ENCODE measurements around the gene ABCC9.

DNA sequence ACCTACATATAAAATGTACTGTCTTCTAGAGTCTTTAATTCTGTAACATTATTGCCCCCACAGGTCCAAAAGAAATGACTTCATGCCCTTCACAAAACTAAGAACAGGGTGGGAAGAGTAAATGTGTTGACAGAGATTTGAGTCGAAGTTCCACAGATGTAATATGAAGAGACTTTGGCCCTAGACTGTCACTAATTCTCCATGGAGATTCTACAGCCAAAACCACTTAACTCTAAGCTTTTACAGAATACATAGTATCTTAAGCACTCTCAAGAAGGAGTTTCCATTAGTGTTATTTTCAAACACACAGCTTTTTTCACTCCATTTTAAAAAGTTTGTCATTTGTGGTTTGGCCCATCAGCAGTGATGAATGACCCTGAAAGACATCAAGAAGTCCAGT lies 56.3 kb downstream of the ABCC9 start:
- TF ChIP-seq, protein P1, sequence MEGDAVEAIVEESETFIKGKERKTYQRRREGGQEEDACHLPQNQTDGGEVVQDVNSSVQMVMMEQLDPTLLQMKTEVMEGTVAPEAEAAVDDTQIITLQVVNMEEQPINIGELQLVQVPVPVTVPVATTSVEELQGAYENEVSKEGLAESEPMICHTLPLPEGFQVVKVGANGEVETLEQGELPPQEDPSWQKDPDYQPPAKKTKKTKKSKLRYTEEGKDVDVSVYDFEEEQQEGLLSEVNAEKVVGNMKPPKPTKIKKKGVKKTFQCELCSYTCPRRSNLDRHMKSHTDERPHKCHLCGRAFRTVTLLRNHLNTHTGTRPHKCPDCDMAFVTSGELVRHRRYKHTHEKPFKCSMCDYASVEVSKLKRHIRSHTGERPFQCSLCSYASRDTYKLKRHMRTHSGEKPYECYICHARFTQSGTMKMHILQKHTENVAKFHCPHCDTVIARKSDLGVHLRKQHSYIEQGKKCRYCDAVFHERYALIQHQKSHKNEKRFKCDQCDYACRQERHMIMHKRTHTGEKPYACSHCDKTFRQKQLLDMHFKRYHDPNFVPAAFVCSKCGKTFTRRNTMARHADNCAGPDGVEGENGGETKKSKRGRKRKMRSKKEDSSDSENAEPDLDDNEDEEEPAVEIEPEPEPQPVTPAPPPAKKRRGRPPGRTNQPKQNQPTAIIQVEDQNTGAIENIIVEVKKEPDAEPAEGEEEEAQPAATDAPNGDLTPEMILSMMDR (conservative IDR thresholded peaks at IDR 0.05): no peak
- TF ChIP-seq ZFX (IDR thresholded peaks at IDR 0.05): no peak

Data from C4-2B (cell line).